Esophagus muscularis mucosa (tissue), 4 donors: Measurements from ENCODE around the gene OR6C74. TPM values are rescaled to one million over a fixed set of nuclear protein-coding genes. Genes with fewer than 3 reads are reported as not detected.

Experiments used
- DNase-seq: peaks from one replicate; pipeline ENCODE4 v3.0.0-alpha.2; 2017; ENCODE audit errors: extremely low spot score
- H3K27ac ChIP-seq, 4 donors: fragments of 200-600 bp; sonication (generic); replicated peaks in 1 of 4; 1 replicate in 3 of 4; 2 replicates in 1 of 4; pipeline ENCODE4 v1.5.1; 2016 to 2019; ENCODE audit warnings: mild to moderate bottlenecking in 1 of 4
- H3K27me3 ChIP-seq, 4 donors: fragments of 200-600 bp; sonication (generic); one replicate each; pipeline versions ENCODE4 v1.5.1 to v1.6.0; 2016 to 2019
- H3K36me3 ChIP-seq, 4 donors: fragments of 200-600 bp; sonication (generic); one replicate each; pipeline ENCODE4 v1.5.1; 2016 to 2019
- H3K4me1 ChIP-seq, 4 donors: fragments of 200-600 bp; sonication (generic); one replicate each; pipeline ENCODE4 v1.5.1; 2016 to 2019
- H3K4me3 ChIP-seq, 4 donors: fragments of 200-600 bp; sonication (generic); 1 replicate in 2 of 4; 2 replicates in 2 of 4; pipeline ENCODE4 v1.5.1; 2016 to 2019; ENCODE audit warnings: mild to moderate bottlenecking in 4 of 4, moderate library complexity in 1 of 4
- H3K9me3 ChIP-seq, 4 donors: fragments of 200-600 bp; sonication (generic); 1 replicate in 3 of 4; 2 replicates in 1 of 4; pipeline ENCODE4 v1.5.1; 2016 to 2019
- CTCF ChIP-seq, 3 experiments: fragments of 200-600 bp in 2 of 3; fragments of 450-650 bp in 1 of 3; sonication (generic) in 2 of 3; IDR thresholded peaks; one replicate each; pipeline ENCODE4 v1.5.1; 2017 to 2019; ENCODE audit warnings: antibody characterized with exemption in 3 of 3, mild to moderate bottlenecking in 2 of 3, moderate library complexity in 1 of 3
- EP300 ChIP-seq: sonication (generic); formaldehyde crosslinking; IDR thresholded peaks from one replicate; pipeline ENCODE4 v1.6.1; 2017; ENCODE audit warnings: antibody characterized with exemption
- POLR2A ChIP-seq: fragments of 450-650 bp; IDR thresholded peaks from one replicate; pipeline ENCODE4 v1.6.1; 2017; ENCODE audit warnings: antibody characterized with exemption, moderate library complexity, mild to moderate bottlenecking, low read depth
- POLR2AphosphoS5 ChIP-seq, 2 donors: sonication (generic); formaldehyde crosslinking; IDR thresholded peaks; one replicate each; pipeline ENCODE4 v1.6.1; 2017; ENCODE audit warnings: antibody characterized with exemption in 2 of 2
- WGBS: methylation state at CpG from one replicate; pipeline ENCODE4 v1.1.5; 2018; 5-methylcytosine and 5-hydroxymethylcytosine counted together
- intact Hi-C: fragments of 100-400 bp; cut with DNase I; formaldehyde crosslinking; loops from one replicate; pipeline ENCODE4 v1.15.1; 2023
- total RNA-seq, 4 donors: library from RNA; depleted of rRNA; stranded (reverse); fragments of >200 nt; gene quantifications; one replicate each; pipeline versions ENCODE4 v1.1.0 to v1.2.1, GENCODE V29; 2016

Gene OR6C74
- total RNA-seq, 4 donors from 2014 or later, result not detected

GRCh38 chr12:55250944-55251343 lies 6.5 kb downstream of the OR6C74 start:
- intact Hi-C loops, result no loop called here
- no peak overlapping the region for H3K4me3 ChIP-seq
- TF ChIP-seq POLR2A (no peak), EP300 (no peak), CTCF (IDR thresholded peaks at IDR 0.05) (no peak), POLR2AphosphoS5 (IDR thresholded peaks at IDR 0.05) (no peak)
- 68% methylated on average over 3 of the region's 3 CpGs for WGBS
- H3K36me3 ChIP-seq, result no peaks in the 10 kb centered on the region
- no peak overlapping the region for H3K27ac ChIP-seq
- H3K9me3 ChIP-seq, result no peaks in the 10 kb centered on the region
- no peaks in the 10 kb centered on the region for H3K27me3 ChIP-seq
- no peaks in the 10 kb centered on the region for H3K4me1 ChIP-seq
- DNase-seq, result no peak

- Histone ChIP-seq H3K9me3 (no peaks in the 10 kb centered on the region), H3K36me3 (no peaks in the 10 kb centered on the region), H3K4me1 (no peaks in the 10 kb centered on the region), H3K27ac (no peak overlapping the region), H3K4me3 (no peak overlapping the region), H3K27me3 (no peaks in the 10 kb centered on the region)
- no peak for TF ChIP-seq POLR2A
- intact Hi-C loops, result no loop called here
- DNase-seq, result no peak
These were observed 8.9 kb downstream of the OR6C74 start for GRCh38 chr12:55253281-55253680.

GRCh38 chr12:55256831-55257230 lies 12.4 kb downstream of the OR6C74 start:
- no peaks in the 10 kb centered on the region for H3K27me3 ChIP-seq
- DNase-seq, result no peak
- no peaks in the 10 kb centered on the region for H3K4me1 ChIP-seq
- H3K27ac ChIP-seq, result no peak overlapping the region
- no peak overlapping the region for H3K4me3 ChIP-seq
- TF ChIP-seq EP300 (no peak), POLR2AphosphoS5 (IDR thresholded peaks at IDR 0.05) (no peak), POLR2A (no peak), CTCF (IDR thresholded peaks at IDR 0.05) (no peak)
- intact Hi-C loops, result no loop called here
- no peaks in the 10 kb centered on the region for H3K9me3 ChIP-seq
- no peaks in the 10 kb centered on the region for H3K36me3 ChIP-seq
- WGBS, result 84% methylated on average over 4 of the region's 4 CpGs

GRCh38 chr12:55258303-55258702 lies 13.9 kb downstream of the OR6C74 start:
- WGBS, result 73% methylated on average over 2 of the region's 2 CpGs
- Histone ChIP-seq H3K4me1 (no peaks in the 10 kb centered on the region), H3K36me3 (no peaks in the 10 kb centered on the region), H3K27ac (no peak overlapping the region), H3K9me3 (no peaks in the 10 kb centered on the region), H3K4me3 (no peak overlapping the region), H3K27me3 (no peaks in the 10 kb centered on the region)
- intact Hi-C loops, result no loop called here
- no peak for TF ChIP-seq POLR2AphosphoS5 (IDR thresholded peaks at IDR 0.05)
- TF ChIP-seq POLR2A, result no peak
- TF ChIP-seq EP300, result no peak
- no peak for TF ChIP-seq CTCF (IDR thresholded peaks at IDR 0.05)
- DNase-seq, result no peak

GRCh38 chr12:55280991-55281390 lies 36.6 kb downstream of the OR6C74 start:
- DNase-seq, result no peak
- intact Hi-C loops, result no loop called here
- H3K4me1 ChIP-seq, result no peaks in the 10 kb centered on the region

More at GRCh38 chr12:55280991-55281390, 36.6 kb downstream of the OR6C74 start:
- WGBS, result 51% methylated on average over 2 of the region's 2 CpGs
- no peak for TF ChIP-seq POLR2AphosphoS5 (IDR thresholded peaks at IDR 0.05)
- TF ChIP-seq CTCF (IDR thresholded peaks at IDR 0.05), result no peak
- TF ChIP-seq EP300, result no peak
- no peak for TF ChIP-seq POLR2A
- no peaks in the 10 kb centered on the region for H3K9me3 ChIP-seq
- no peak overlapping the region for H3K4me3 ChIP-seq
- no peaks in the 10 kb centered on the region for H3K27me3 ChIP-seq
- H3K27ac ChIP-seq, result no peak overlapping the region
- H3K36me3 ChIP-seq, result no peaks in the 10 kb centered on the region
